Esophagus squamous epithelium (tissue), 5 donors: Measurements from ENCODE around the gene CEBPB. TPM values are rescaled to one million over a fixed set of nuclear protein-coding genes. Genes with fewer than 3 reads are reported as not detected.

Source experiments
- DNase-seq: peaks from one replicate; lab custom pipeline; 2025; lab: John Stamatoyannopoulos, UW
- H3K27ac ChIP-seq, 4 donors: fragments of 200-600 bp; sonication (generic); one replicate each; pipeline ENCODE4 v1.5.1; 2016 to 2019; ENCODE audit warnings: mild to moderate bottlenecking in 1 of 4
- H3K27me3 ChIP-seq, 4 donors: fragments of 200-600 bp; sonication (generic); 1 replicate in 3 of 4; 2 replicates in 1 of 4; pipeline versions ENCODE4 v1.5.1 to v1.6.0; 2017 to 2021; ENCODE audit warnings: antibody characterized with exemption in 1 of 4
- H3K36me3 ChIP-seq, 3 donors: fragments of 200-600 bp; sonication (generic); one replicate each; pipeline ENCODE4 v1.5.1; 2016 to 2019
- H3K4me1 ChIP-seq, 3 donors: fragments of 200-600 bp; sonication (generic); one replicate each; pipeline ENCODE4 v1.5.1; 2017 to 2019
- H3K4me3 ChIP-seq, 4 donors: fragments of 200-600 bp; sonication (generic); 1 replicate in 3 of 4; 2 replicates in 1 of 4; pipeline ENCODE4 v1.5.1; 2016 to 2019; ENCODE audit warnings: mild to moderate bottlenecking in 2 of 4, moderate library complexity in 1 of 4
- H3K9me3 ChIP-seq, 3 donors: fragments of 200-600 bp; sonication (generic); one replicate each; pipeline ENCODE4 v1.5.1; 2016 to 2019
- CTCF ChIP-seq, 6 experiments: fragments of 450-650 bp in 4 of 6; fragments of 200-600 bp in 2 of 6; sonication (generic) in 2 of 6; IDR thresholded peaks; one replicate each; pipeline ENCODE4 v1.5.1; 2016 to 2019; ENCODE audit warnings: antibody characterized with exemption in 6 of 6, mild to moderate bottlenecking in 4 of 6, moderate library complexity in 4 of 6
- POLR2A ChIP-seq, 4 donors: fragments of 450-650 bp; IDR thresholded peaks; one replicate each; pipeline ENCODE4 v1.6.1; 2017; ENCODE audit warnings: antibody characterized with exemption in 4 of 4, mild to moderate bottlenecking in 4 of 4, moderate library complexity in 3 of 4
- WGBS, 2 donors: methylation state at CpG; one replicate each; pipeline ENCODE4 v1.1.5; 2018; 5-methylcytosine and 5-hydroxymethylcytosine counted together
- intact Hi-C: fragments of 100-400 bp; cut with DNase I; formaldehyde crosslinking; loops from one replicate; pipeline ENCODE4 v1.15.0; 2022
- total RNA-seq, 4 donors: library from RNA; depleted of rRNA; stranded (reverse); fragments of >200 nt; gene quantifications; one replicate each; pipeline ENCODE4 v1.1.0, GENCODE V29; 2016
- donor health status: DM: yes; HTN: yes; CAD: no.

The CEBPB gene
- total RNA-seq, 4 donors from 2014 or later: 31.3 to 46.5 (median 38.2) TPM

GRCh38 chr20:50192364-50193198 is 2.0 kb downstream of the CEBPB start:
- intact Hi-C loops: no loop called here
- TF ChIP-seq CTCF (IDR thresholded peaks at IDR 0.05) (no peak), POLR2A (IDR thresholded peaks at IDR 0.05) (peak in 1 of 4 donors; percentile 37)
- peak overlapping the region; percentile 92 to 100 (median 98) for H3K27ac ChIP-seq
- H3K4me1 ChIP-seq: peaks cover 22 to 48% (median 25%) of the 10 kb centered on the region in 3 donors
- H3K9me3 ChIP-seq: no peaks in the 10 kb centered on the region
- no peaks in the 10 kb centered on the region for H3K27me3 ChIP-seq
- 2% methylated on average over 18 to 19 of the region's 25 CpGs for WGBS, 2 donors
- H3K36me3 ChIP-seq: peaks cover 0 to 15% (median 4%) of the 10 kb centered on the region in 3 donors
- peak overlapping the region; percentile 68 to 98 (median 82) for H3K4me3 ChIP-seq
- no peak for DNase-seq

GRCh38 chr20:50193199-50193835 is 2.7 kb downstream of the CEBPB start:
- Histone ChIP-seq H3K4me1 (peaks cover 22 to 44% (median 23%) of the 10 kb centered on the region in 3 donors), H3K4me3 (peak overlapping the region; percentile 68 to 98 (median 82)), H3K27ac (peak overlapping the region; percentile 92 to 100 (median 96)), H3K27me3 (no peaks in the 10 kb centered on the region), H3K36me3 (peaks cover 0 to 15% (median 4%) of the 10 kb centered on the region in 3 donors), H3K9me3 (no peaks in the 10 kb centered on the region)
- no peak for DNase-seq
- TF ChIP-seq CTCF (IDR thresholded peaks at IDR 0.05) (no peak), POLR2A (IDR thresholded peaks at IDR 0.05) (no peak)
- 44 to 46% methylated on average over 8 of the region's 10 CpGs for WGBS, 2 donors
- intact Hi-C loops: no loop called here

- intact Hi-C loops: no loop called here
- Histone ChIP-seq H3K4me3 (peak overlapping the region; percentile 68 to 98 (median 82)), H3K27ac (peak overlapping the region; percentile 92 to 100 (median 96)), H3K36me3 (peaks cover 0 to 15% (median 4%) of the 10 kb centered on the region in 3 donors), H3K4me1 (peaks cover 22 to 44% (median 23%) of the 10 kb centered on the region in 3 donors), H3K27me3 (no peaks in the 10 kb centered on the region), H3K9me3 (no peaks in the 10 kb centered on the region)
- DNase-seq: no peak
- WGBS, 2 donors: 43 to 70% methylated on average over 2 to 8 of the region's 16 CpGs
- TF ChIP-seq CTCF (IDR thresholded peaks at IDR 0.05) (no peak), POLR2A (IDR thresholded peaks at IDR 0.05) (peak in 1 of 4 donors; percentile 13)
These were observed 3.3 kb downstream of the CEBPB start for GRCh38 chr20:50193836-50194421.

- peaks cover 0 to 15% (median 4%) of the 10 kb centered on the region in 3 donors for H3K36me3 ChIP-seq
- intact Hi-C loops: no loop called here
These were observed 3.8 kb downstream of the CEBPB start for GRCh38 chr20:50194422-50194830.

More at GRCh38 chr20:50194422-50194830, 3.8 kb downstream of the CEBPB start:
- peaks cover 22 to 42% (median 23%) of the 10 kb centered on the region in 3 donors for H3K4me1 ChIP-seq
- peak overlapping the region; percentile 92 to 100 (median 96) for H3K27ac ChIP-seq
- TF ChIP-seq CTCF (IDR thresholded peaks at IDR 0.05): no peak
- peak in 1 of 4 donors; percentile 7 for TF ChIP-seq POLR2A (IDR thresholded peaks at IDR 0.05)
- no peaks in the 10 kb centered on the region for H3K9me3 ChIP-seq
- 51 to 66% methylated on average over 2 to 6 of the region's 7 CpGs for WGBS, 2 donors
- H3K27me3 ChIP-seq: no peaks in the 10 kb centered on the region
- H3K4me3 ChIP-seq: peak overlapping the region; percentile 68 to 98 (median 82)
- no peak for DNase-seq
